Motor neuron (in vitro differentiated cells): ENCODE results near the gene MAGEB16. TPM values are rescaled to one million over a fixed set of nuclear protein-coding genes. Genes with fewer than 3 reads are reported as not detected.

Experiments used
- total RNA-seq, 8 experiments: library from RNA; unstranded; fragments of 300-600 nt; gene quantifications; 2 replicates each; pipeline versions ENCODE4 v1.2.3 to v1.2.4, GENCODE V29; 2022

Gene MAGEB16
- total RNA-seq, 8 experiments from 2014 or later, result 0.19 TPM; not detected in 7

Other genes starting within 250 kb of the MAGEB16 start
- 10 to 100 TPM in 1 of 8 experiments, 1 to 10 TPM in 1, under 1 TPM in 5, not detected in 1; 0.05 to 18.0 (median 0.81) TPM for gene CFAP47, start 121.4 kb downstream of the MAGEB16 start, total RNA-seq